ENCODE data around the gene DPY19L1. TPM values are rescaled to one million over a fixed set of nuclear protein-coding genes. Genes with fewer than 3 reads are reported as not detected.
"Not testable (repeated sequence)": the region's sequence is repeated elsewhere in the genome, so short reads cannot be mapped to it uniquely, and the experiment has no call there.

DPY19L1 gene
- total RNA-seq, 4 donors from 2014 or later, result 11.7 to 22.9 (median 17.2) TPM

- no peaks in the 10 kb centered on the region for H3K4me1 ChIP-seq
- H3K9me3 ChIP-seq, result no peaks in the 10 kb centered on the region
- no peaks in the 10 kb centered on the region for H3K27me3 ChIP-seq
- no peak overlapping the region for H3K4me3 ChIP-seq
- WGBS, 2 donors (ENCODE audit: low coverage in 1 of 2), result 75 to 94% methylated on average over 2 to 7 of the region's 7 CpGs
- TF ChIP-seq POLR2A (IDR thresholded peaks at IDR 0.05) (no peak), POLR2AphosphoS5 (IDR thresholded peaks at IDR 0.05) (no peak), CTCF (IDR thresholded peaks at IDR 0.05) (no peak), EP300 (IDR thresholded peaks at IDR 0.05) (no peak)
- H3K36me3 ChIP-seq, result peaks cover 0 to 8% of the 10 kb centered on the region in 2 donors
- no peak overlapping the region for H3K27ac ChIP-seq
- peak; percentile 25 for ATAC-seq
Measured at GRCh38 chr7:35003679-35004303, 33.5 kb downstream of the DPY19L1 start.

- H3K36me3 ChIP-seq, H3K4me1 ChIP-seq, H3K4me3 ChIP-seq, H3K9me3 ChIP-seq, H3K27me3 ChIP-seq, ATAC-seq, H3K27ac ChIP-seq: not testable (repeated sequence)
- 100% methylated on average over 1 of the region's 1 CpG; no CpG with 5 or more reads in 1 of the 2 donors for WGBS, 2 donors (ENCODE audit: low coverage in 1 of 2)
Measured at GRCh38 chr7:35003177-35003650, 34.1 kb downstream of the DPY19L1 start.

- H3K27ac ChIP-seq, H3K27me3 ChIP-seq, H3K4me3 ChIP-seq, ATAC-seq, H3K9me3 ChIP-seq, H3K4me1 ChIP-seq, H3K36me3 ChIP-seq: not testable (repeated sequence)
- 75 to 91% methylated on average over 2 to 5 of the region's 6 CpGs for WGBS, 2 donors (ENCODE audit: low coverage in 1 of 2)
Measured at GRCh38 chr7:34998335-34998734, 39.0 kb downstream of the DPY19L1 start.

- not testable (repeated sequence) for H3K4me3 ChIP-seq, H3K9me3 ChIP-seq, H3K27me3 ChIP-seq, H3K27ac ChIP-seq, ATAC-seq, H3K36me3 ChIP-seq, H3K4me1 ChIP-seq
- WGBS, 2 donors (ENCODE audit: low coverage in 1 of 2), result 86% methylated on average over 2 of the region's 5 CpGs; no CpG with 5 or more reads in 1 of the 2 donors
Measured at GRCh38 chr7:34996423-34997090, 40.7 kb downstream of the DPY19L1 start.

- no peaks in the 10 kb centered on the region for H3K4me1 ChIP-seq
- H3K27me3 ChIP-seq, result no peaks in the 10 kb centered on the region
- ATAC-seq, result no peak
- no peak overlapping the region for H3K4me3 ChIP-seq
- no peaks in the 10 kb centered on the region for H3K9me3 ChIP-seq
- WGBS, 2 donors (ENCODE audit: low coverage in 1 of 2), result 68 to 96% methylated on average over 4 to 5 of the region's 7 CpGs
- no peak overlapping the region for H3K27ac ChIP-seq
- TF ChIP-seq EP300 (IDR thresholded peaks at IDR 0.05), result no peak
- no peak for TF ChIP-seq CTCF (IDR thresholded peaks at IDR 0.05)
- TF ChIP-seq POLR2AphosphoS5 (IDR thresholded peaks at IDR 0.05), result no peak
- TF ChIP-seq POLR2A (IDR thresholded peaks at IDR 0.05), result no peak
- no peaks in the 10 kb centered on the region for H3K36me3 ChIP-seq
Measured at GRCh38 chr7:34995757-34996156, 41.5 kb downstream of the DPY19L1 start.

- Histone ChIP-seq H3K27me3 (no peaks in the 10 kb centered on the region), H3K9me3 (no peaks in the 10 kb centered on the region), H3K36me3 (no peaks in the 10 kb centered on the region), H3K4me3 (no peak overlapping the region), H3K27ac (no peak overlapping the region), H3K4me1 (no peaks in the 10 kb centered on the region)
- ATAC-seq, result no peak
- TF ChIP-seq EP300 (IDR thresholded peaks at IDR 0.05), result no peak
- TF ChIP-seq CTCF (IDR thresholded peaks at IDR 0.05), result no peak
- TF ChIP-seq POLR2A (IDR thresholded peaks at IDR 0.05), result no peak
- TF ChIP-seq POLR2AphosphoS5 (IDR thresholded peaks at IDR 0.05), result no peak
- 71 to 87% methylated on average over 5 to 12 of the region's 12 CpGs for WGBS, 2 donors (ENCODE audit: low coverage in 1 of 2)
Measured at GRCh38 chr7:34991938-34992840, 45.1 kb downstream of the DPY19L1 start.

GRCh38 chr7:34988442-34989125, 48.7 kb downstream of the DPY19L1 start:
- not testable (repeated sequence) for H3K27me3 ChIP-seq, H3K4me1 ChIP-seq, ATAC-seq, H3K36me3 ChIP-seq, H3K4me3 ChIP-seq, H3K9me3 ChIP-seq, H3K27ac ChIP-seq
- 86 to 92% methylated on average over 2 of the region's 2 CpGs for WGBS, 2 donors (ENCODE audit: low coverage in 1 of 2)

- not testable (repeated sequence) for H3K36me3 ChIP-seq, H3K9me3 ChIP-seq, ATAC-seq, H3K4me3 ChIP-seq, H3K4me1 ChIP-seq, H3K27me3 ChIP-seq, H3K27ac ChIP-seq
- WGBS, 2 donors (ENCODE audit: low coverage in 1 of 2), result 80 to 95% methylated on average over 1 to 3 of the region's 3 CpGs
Measured at GRCh38 chr7:34985155-34985554, 52.1 kb downstream of the DPY19L1 start.

- H3K27ac ChIP-seq, ATAC-seq, H3K36me3 ChIP-seq, H3K4me3 ChIP-seq, H3K4me1 ChIP-seq, H3K9me3 ChIP-seq, H3K27me3 ChIP-seq: not testable (repeated sequence)
- 95 to 100% methylated on average over 1 to 4 of the region's 4 CpGs for WGBS, 2 donors (ENCODE audit: low coverage in 1 of 2)
Measured at GRCh38 chr7:34984140-34984539, 53.1 kb downstream of the DPY19L1 start.
